ELR (cell line): ENCODE results near the gene BCL7B.
"Not testable (repeated sequence)": the region's sequence is repeated elsewhere in the genome, so short reads cannot be mapped to it uniquely, and the experiment has no call there.

Experiments used
- DNase-seq: peaks from one replicate; pipeline ENCODE4 v3.0.0-alpha.2; 2015; ENCODE audit warnings: low read depth

BCL7B gene

GRCh38 chr7:73572767-73573186 is 15.3 kb upstream of the BCL7B start:
- no peak for DNase-seq

GRCh38 chr7:73570977-73571376 is 13.5 kb upstream of the BCL7B start:
- DNase-seq = no peak

GRCh38 chr7:73570521-73570920 is 13.0 kb upstream of the BCL7B start:
- DNase-seq = no peak

GRCh38 chr7:73569042-73569608 is 11.6 kb upstream of the BCL7B start:
- DNase-seq = no peak

- DNase-seq = no peak
Measured at GRCh38 chr7:73567846-73568685, 10.6 kb upstream of the BCL7B start.

GRCh38 chr7:73567140-73567539 is 9.7 kb upstream of the BCL7B start:
- DNase-seq = no peak

- DNase-seq = not testable (repeated sequence)
Measured at GRCh38 chr7:73566431-73566830, 8.9 kb upstream of the BCL7B start.

- no peak for DNase-seq
Measured at GRCh38 chr7:73565675-73566340, 8.3 kb upstream of the BCL7B start.

GRCh38 chr7:73560109-73560835 is 2.8 kb upstream of the BCL7B start:
- peak; percentile 89 for DNase-seq

GRCh38 chr7:73557108-73557396 is 438 bp downstream of the BCL7B start:
- DNase-seq = peak; percentile 92

- DNase-seq = no peak
Measured at GRCh38 chr7:73556208-73557107, 1.0 kb downstream of the BCL7B start.

- peak; percentile 24 for DNase-seq
Measured at GRCh38 chr7:73555411-73555982, 2.0 kb downstream of the BCL7B start.

- not testable (repeated sequence) for DNase-seq
Measured at GRCh38 chr7:73550093-73550492, 7.4 kb downstream of the BCL7B start.

- no peak for DNase-seq
Measured at GRCh38 chr7:73549176-73549575, 8.3 kb downstream of the BCL7B start.

GRCh38 chr7:73547841-73548240 is 9.6 kb downstream of the BCL7B start:
- no peak for DNase-seq

GRCh38 chr7:73544678-73545077 is 12.8 kb downstream of the BCL7B start:
- DNase-seq = no peak

- DNase-seq = no peak
Measured at GRCh38 chr7:73541722-73542121, 15.8 kb downstream of the BCL7B start.

- no peak for DNase-seq
Measured at GRCh38 chr7:73539709-73540108, 17.8 kb downstream of the BCL7B start.

- not testable (repeated sequence) for DNase-seq
Measured at GRCh38 chr7:73538510-73538909, 19.0 kb downstream of the BCL7B start.

- no peak for DNase-seq
Measured at GRCh38 chr7:73537051-73537450, 20.4 kb downstream of the BCL7B start.

- DNase-seq = no peak
Measured at GRCh38 chr7:73536479-73536878, 21.0 kb downstream of the BCL7B start.
